Muscle of leg (tissue), 11 donors: ENCODE data around the gene TMEM176B. TPM values are rescaled to one million over a fixed set of nuclear protein-coding genes. Genes with fewer than 3 reads are reported as not detected.

Experiments
- DNase-seq: peaks from one replicate; pipeline ENCODE4 v3.0.0; 2013
- H3K27ac ChIP-seq: one replicate; pipeline ENCODE4 v1.5.1; 2013; ENCODE audit warnings: mild to moderate bottlenecking, low read length, control low read depth
- H3K27me3 ChIP-seq: one replicate; pipeline ENCODE4 v1.6.1; 2013; ENCODE audit warnings: low read length; ENCODE audit not compliant: control insufficient read depth, insufficient read depth
- H3K36me3 ChIP-seq: one replicate; pipeline ENCODE4 v1.6.1; 2013; ENCODE audit warnings: low read length; ENCODE audit not compliant: control insufficient read depth, insufficient read depth
- H3K4me1 ChIP-seq: one replicate; pipeline ENCODE4 v1.6.1; 2013; ENCODE audit warnings: low read length; ENCODE audit not compliant: control insufficient read depth, insufficient read depth
- H3K4me3 ChIP-seq: one replicate; pipeline ENCODE4 v1.5.1; 2013; ENCODE audit warnings: low read length, control low read depth
- H3K9me3 ChIP-seq: replicated peaks from 2 replicates; pipeline ENCODE4 v1.6.1; 2013; ENCODE audit warnings: low read depth, low read length; ENCODE audit not compliant: control insufficient read depth
- WGBS: methylation state at CpG from one replicate; pipeline ENCODE4 v1.1.5; 2013; ENCODE audit warnings: missing lambda C conversion rate; ENCODE audit not compliant: insufficient coverage; 5-methylcytosine and 5-hydroxymethylcytosine counted together
- polyA plus RNA-seq, 8 donors: library from polyadenylated mRNA; unstranded; fragments of 120-200 nt; gene quantifications; one replicate each; pipeline versions ENCODE4 v1.2.1 to v1.2.3, GENCODE V29; 2013; ENCODE audit warnings: inconsistent platforms in 1 of 8, low replicate concordance in 1 of 8; ENCODE audit not compliant: insufficient read length in 8 of 8, insufficient read depth in 1 of 8
- total RNA-seq: library from RNA; stranded (reverse); fragments of 120-200 nt; gene quantifications from one replicate; pipeline ENCODE4 v1.2.4, GENCODE V29; 2013

TMEM176B gene
- total and polyA plus RNA-seq, 9 donors = 7.7 to 16.7 (median 11.7) TPM

GRCh38 chr7:150791304-150791703, 8.9 kb downstream of the TMEM176B start:
- H3K4me3 ChIP-seq = no peak overlapping the region
- H3K4me1 ChIP-seq = peaks cover 28% of the 10 kb centered on the region
- H3K27me3 ChIP-seq = no peaks in the 10 kb centered on the region
- H3K36me3 ChIP-seq = peaks cover 28% of the 10 kb centered on the region
- no peaks in the 10 kb centered on the region for H3K9me3 ChIP-seq
- no peak for DNase-seq
- WGBS = 66% methylated on average over 4 of the region's 5 CpGs
- H3K27ac ChIP-seq = no peak overlapping the region

GRCh38 chr7:150790416-150791075, 9.6 kb downstream of the TMEM176B start:
- Histone ChIP-seq H3K4me3 (no peak overlapping the region), H3K27ac (no peak overlapping the region), H3K9me3 (no peaks in the 10 kb centered on the region), H3K27me3 (no peaks in the 10 kb centered on the region), H3K4me1 (peaks cover 32% of the 10 kb centered on the region), H3K36me3 (peaks cover 25% of the 10 kb centered on the region)
- no peak for DNase-seq
- WGBS = 87% methylated on average over 6 of the region's 9 CpGs

GRCh38 chr7:150788474-150789269, 11.5 kb downstream of the TMEM176B start:
- 54% methylated on average over 5 of the region's 9 CpGs for WGBS
- peak overlapping the region; percentile 82 for H3K27ac ChIP-seq
- H3K4me1 ChIP-seq = peaks cover 48% of the 10 kb centered on the region
- no peaks in the 10 kb centered on the region for H3K27me3 ChIP-seq
- no peaks in the 10 kb centered on the region for H3K9me3 ChIP-seq
- peak; percentile 89 for DNase-seq
- peaks cover 10% of the 10 kb centered on the region for H3K36me3 ChIP-seq
- H3K4me3 ChIP-seq = no peak overlapping the region

DNA sequence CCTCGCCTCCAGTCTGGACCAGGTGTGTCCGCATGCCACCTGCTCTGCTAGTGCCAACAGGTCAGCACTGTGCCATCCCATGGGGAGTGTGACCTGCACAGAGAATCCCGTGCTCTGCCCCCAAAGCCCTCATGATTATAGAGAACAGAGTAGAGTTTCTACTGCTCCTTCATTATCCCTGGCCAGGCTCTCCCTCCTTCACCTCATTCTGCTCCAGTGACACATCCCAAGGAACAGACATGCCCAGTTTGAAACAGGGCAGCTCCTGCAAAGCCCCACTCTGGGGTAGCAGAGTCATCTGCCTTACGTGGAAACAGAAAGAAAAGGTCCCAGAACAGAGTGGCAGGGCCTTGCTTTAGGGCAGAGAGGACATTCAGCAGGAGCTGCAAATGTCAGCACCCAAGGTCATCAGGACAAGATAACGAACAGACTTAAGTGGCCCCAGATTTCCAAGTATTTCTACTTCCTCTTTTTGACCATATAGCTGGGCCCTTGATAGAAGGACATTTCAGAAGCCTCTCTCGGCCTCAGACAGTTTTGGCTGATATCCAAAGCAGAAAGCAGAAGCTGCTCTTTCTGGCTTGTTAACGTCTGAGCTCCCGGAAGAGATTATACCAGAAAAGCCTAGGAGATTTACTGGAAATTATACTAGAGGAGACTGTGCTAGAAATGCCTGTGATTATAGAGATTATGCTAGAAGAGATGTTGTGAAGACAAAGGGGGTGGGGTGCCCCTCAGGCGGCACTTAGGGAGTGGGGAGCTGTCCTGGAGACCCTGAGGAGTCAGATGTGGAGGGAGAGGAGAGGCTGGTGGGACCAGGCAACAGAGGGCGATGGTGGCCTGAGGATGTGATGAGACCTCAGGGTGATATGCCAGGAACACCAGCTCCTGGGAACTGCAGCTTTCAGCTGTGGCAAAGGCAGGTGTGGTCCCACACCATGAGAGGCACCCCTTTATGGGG, 12.6 kb downstream of the TMEM176B start:
- peaks cover 48% of the 10 kb centered on the region for H3K4me1 ChIP-seq
- H3K9me3 ChIP-seq = no peaks in the 10 kb centered on the region
- H3K36me3 ChIP-seq = peaks cover 7% of the 10 kb centered on the region
- DNase-seq = peak; percentile 92
- WGBS = 26% methylated on average over 8 of the region's 10 CpGs
- peak overlapping the region; percentile 82 for H3K27ac ChIP-seq
- H3K27me3 ChIP-seq = no peaks in the 10 kb centered on the region
- H3K4me3 ChIP-seq = no peak overlapping the region

DNA sequence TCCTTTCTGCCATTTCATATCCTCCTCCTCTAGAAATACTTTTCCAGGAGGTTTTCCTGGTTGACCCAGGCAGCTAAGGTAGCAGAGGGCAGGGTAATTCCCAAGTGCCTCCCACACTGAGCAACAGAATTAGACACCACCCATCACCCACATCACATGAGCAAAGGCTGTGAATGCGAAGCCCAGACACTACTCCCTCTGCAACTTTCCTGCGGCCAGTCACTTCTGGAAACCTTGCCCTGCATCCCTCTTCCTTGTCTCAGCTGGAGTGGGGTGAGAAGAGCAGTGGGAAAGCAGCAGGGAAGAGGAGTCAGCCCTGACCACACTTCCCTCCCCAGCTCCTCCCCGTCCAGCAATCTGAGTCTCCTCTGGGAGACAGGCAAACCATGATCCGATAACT, 15.2 kb downstream of the TMEM176B start:
- Histone ChIP-seq H3K27me3 (no peaks in the 10 kb centered on the region), H3K9me3 (no peaks in the 10 kb centered on the region), H3K4me1 (peaks cover 47% of the 10 kb centered on the region), H3K36me3 (no peaks in the 10 kb centered on the region), H3K4me3 (no peak overlapping the region), H3K27ac (peak overlapping the region; percentile 42)
- WGBS = no CpG with 5 or more reads among the region's 4 CpGs
- peak; percentile 54 for DNase-seq

GRCh38 chr7:150784120-150784736, 15.9 kb downstream of the TMEM176B start:
- no peaks in the 10 kb centered on the region for H3K9me3 ChIP-seq
- no peaks in the 10 kb centered on the region for H3K36me3 ChIP-seq
- peaks cover 47% of the 10 kb centered on the region for H3K4me1 ChIP-seq
- H3K27me3 ChIP-seq = no peaks in the 10 kb centered on the region
- peak; percentile 18 for DNase-seq
- WGBS = 29% methylated on average over 4 of the region's 9 CpGs
- peak overlapping the region; percentile 42 for H3K27ac ChIP-seq
- no peak overlapping the region for H3K4me3 ChIP-seq

GRCh38 chr7:150781961-150782360, 18.2 kb downstream of the TMEM176B start:
- H3K36me3 ChIP-seq = no peaks in the 10 kb centered on the region
- H3K27me3 ChIP-seq = peaks cover 3% of the 10 kb centered on the region
- H3K27ac ChIP-seq = no peak overlapping the region
- WGBS = 81% methylated on average over 2 of the region's 2 CpGs
- no peak overlapping the region for H3K4me3 ChIP-seq
- DNase-seq = no peak
- no peaks in the 10 kb centered on the region for H3K9me3 ChIP-seq
- H3K4me1 ChIP-seq = peaks cover 26% of the 10 kb centered on the region

DNA sequence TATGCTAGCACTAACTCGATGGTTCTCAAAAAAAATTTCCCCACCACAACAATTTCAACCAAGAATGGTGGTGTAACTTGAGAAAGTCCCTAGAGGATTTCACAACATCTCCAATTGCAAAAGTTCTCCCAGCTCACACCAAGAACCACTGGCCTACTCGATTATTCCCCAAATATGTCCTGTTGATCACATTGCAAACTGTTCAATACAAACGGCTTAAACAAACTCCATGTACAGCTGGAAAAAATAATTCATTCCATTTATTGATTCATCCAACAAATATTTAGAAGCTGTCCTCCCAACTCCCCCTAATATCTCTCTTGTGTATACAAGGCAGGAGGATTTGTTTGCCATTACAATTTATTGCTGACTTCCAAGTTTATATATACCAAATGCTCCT, 19.1 kb downstream of the TMEM176B start:
- no peak overlapping the region for H3K4me3 ChIP-seq
- peaks cover 21% of the 10 kb centered on the region for H3K4me1 ChIP-seq
- DNase-seq = peak; percentile 72
- no peaks in the 10 kb centered on the region for H3K36me3 ChIP-seq
- no peaks in the 10 kb centered on the region for H3K9me3 ChIP-seq
- WGBS = 17% methylated on average over 1 of the region's 3 CpGs
- H3K27ac ChIP-seq = peak overlapping the region; percentile 43
- peaks cover 3% of the 10 kb centered on the region for H3K27me3 ChIP-seq

GRCh38 chr7:150780292-150780691, 19.9 kb downstream of the TMEM176B start:
- 57% methylated on average over 3 of the region's 3 CpGs for WGBS
- peaks cover 15% of the 10 kb centered on the region for H3K4me1 ChIP-seq
- no peaks in the 10 kb centered on the region for H3K36me3 ChIP-seq
- no peak overlapping the region for H3K27ac ChIP-seq
- H3K27me3 ChIP-seq = peaks cover 3% of the 10 kb centered on the region
- H3K9me3 ChIP-seq = no peaks in the 10 kb centered on the region
- DNase-seq = no peak
- no peak overlapping the region for H3K4me3 ChIP-seq
